WTC11 (cell line): ENCODE measurements around the gene KIF6. TPM values are rescaled to one million over a fixed set of nuclear protein-coding genes. Genes with fewer than 3 reads are reported as not detected.

Source experiments
- ATAC-seq: fragments of 200-7000 bp; cut with Tn5 transposase; 2 replicates; pipeline ENCODE4 v1.10.0; 2021; ENCODE audit warnings: mild to moderate bottlenecking, moderate library complexity
- CTCF ChIA-PET: fragments of 300-600 bp; sonication (Branson Sonifier 250); formaldehyde crosslinking; loops from one replicate; lab custom pipeline; 2021; ENCODE audit warnings: antibody characterized with exemption; lab: Charles Lee
- POLR2A ChIA-PET: fragments of 350-600 bp; sonication (Branson Sonifier 250); formaldehyde crosslinking; loops from one replicate; lab custom pipeline; 2021; ENCODE audit warnings: antibody characterized with exemption; lab: Charles Lee
- DNase-seq: peaks from one replicate; pipeline ENCODE4 v3.0.0; 2021; ENCODE audit warnings: low spot score
- H3K27ac Mint-ChIP-seq: 2 replicates; pipeline ENCODE4 v1.8.0; 2021; ENCODE audit warnings: mixed read lengths
- H3K27me3 Mint-ChIP-seq: 2 replicates; pipeline ENCODE4 v1.8.0; 2021; ENCODE audit warnings: low read depth, mild to moderate bottlenecking, moderate library complexity, mixed read lengths
- H3K36me3 Mint-ChIP-seq: 2 replicates; pipeline ENCODE4 v1.8.0; 2021; ENCODE audit warnings: mixed read lengths
- H3K4me1 Mint-ChIP-seq: 2 replicates; pipeline ENCODE4 v1.8.0; 2022; ENCODE audit warnings: mixed read lengths
- H3K4me3 Mint-ChIP-seq: 2 replicates; pipeline ENCODE4 v1.8.0; 2021; ENCODE audit warnings: mild to moderate bottlenecking, moderate library complexity, mixed read lengths
- H3K9me3 Mint-ChIP-seq: 2 replicates; pipeline ENCODE4 v1.8.0; 2021; ENCODE audit warnings: mixed read lengths
- ESRRA ChIP-seq: sonication (generic); formaldehyde crosslinking; IDR thresholded peaks from 2 replicates; pipeline ENCODE4 v1.8.1; 2022; ENCODE audit warnings: mild to moderate bottlenecking, missing genetic modification reagents, borderline replicate concordance
- FOXJ3 ChIP-seq: sonication (generic); formaldehyde crosslinking; IDR thresholded peaks from 2 replicates; pipeline ENCODE4 v1.9.0; 2021; ENCODE audit warnings: missing genetic modification reagents, mild to moderate bottlenecking, borderline replicate concordance
- GABPB1 ChIP-seq: sonication (generic); formaldehyde crosslinking; IDR thresholded peaks from 2 replicates; pipeline ENCODE4 v1.8.1; 2023; ENCODE audit warnings: mild to moderate bottlenecking, missing genetic modification reagents
- GRHL2 ChIP-seq: fragments of 250-450 bp; sonication (Bioruptor Pico); IDR thresholded peaks from 2 replicates; pipeline ENCODE4 v1.8.0; 2022; ENCODE audit warnings: mild to moderate bottlenecking, moderate library complexity; ENCODE audit not compliant: insufficient replicate concordance, severe bottlenecking
- JUN ChIP-seq: sonication (generic); formaldehyde crosslinking; IDR thresholded peaks from 2 replicates; pipeline ENCODE4 v1.8.0; 2023; ENCODE audit warnings: mild to moderate bottlenecking, missing genetic modification reagents
- OVOL2 ChIP-seq: fragments of 250-450 bp; sonication (Bioruptor Pico); IDR thresholded peaks from 2 replicates; pipeline ENCODE4 v1.9.0; 2021; ENCODE audit warnings: mild to moderate bottlenecking, borderline replicate concordance
- SOX15 ChIP-seq: fragments of 250-450 bp; sonication (Bioruptor Pico); IDR thresholded peaks from 2 replicates; pipeline ENCODE4 v1.9.0; 2021; ENCODE audit warnings: mild to moderate bottlenecking
- TCF7 ChIP-seq: sonication (generic); formaldehyde crosslinking; IDR thresholded peaks from 2 replicates; pipeline ENCODE4 v1.8.0; 2022; ENCODE audit warnings: mild to moderate bottlenecking, low read depth, missing genetic modification reagents, moderate library complexity
- ZBTB21 ChIP-seq: sonication (generic); formaldehyde crosslinking; IDR thresholded peaks from 2 replicates; pipeline ENCODE4 v1.8.1; 2023; ENCODE audit warnings: mild to moderate bottlenecking, missing genetic modification reagents, borderline replicate concordance
- ZNF263 ChIP-seq: sonication (generic); formaldehyde crosslinking; IDR thresholded peaks from 2 replicates; pipeline ENCODE4 v1.8.1; 2022; ENCODE audit warnings: low read depth, mild to moderate bottlenecking, moderate library complexity, missing genetic modification reagents
- ZNF396 ChIP-seq: fragments of 250-450 bp; sonication (Bioruptor Pico); IDR thresholded peaks from 2 replicates; pipeline ENCODE4 v1.8.0; 2021; ENCODE audit warnings: mild to moderate bottlenecking, moderate library complexity, borderline replicate concordance
- total RNA-seq: library from RNA; stranded (reverse); gene quantifications from 3 replicates; pipeline ENCODE4 v1.2.3, GENCODE V29; 2021
- TF ChIP-seq, protein P1 (sequence below): fragments of 250-450 bp; sonication (Bioruptor Pico); IDR thresholded peaks from 2 replicates; pipeline ENCODE4 v1.9.0; 2021; ENCODE audit warnings: mild to moderate bottlenecking
- TF ChIP-seq, protein P2 (sequence below): fragments of 250-450 bp; sonication (Bioruptor Pico); IDR thresholded peaks from 2 replicates; pipeline ENCODE4 v1.9.0; 2021; ENCODE audit warnings: mild to moderate bottlenecking
- TF ChIP-seq, protein P3 (sequence below): sonication (generic); formaldehyde crosslinking; conservative IDR thresholded peaks from 2 replicates; pipeline ENCODE4 v1.8.1; 2023; ENCODE audit warnings: mild to moderate bottlenecking, low read depth, missing genetic modification reagents, moderate library complexity
- TF ChIP-seq, protein P4 (sequence below): fragments of 250-450 bp; sonication (Bioruptor Pico); IDR thresholded peaks from 2 replicates; pipeline ENCODE4 v1.9.0; 2021; ENCODE audit warnings: mild to moderate bottlenecking, borderline replicate concordance
- TF ChIP-seq, protein P5 (sequence below): sonication (generic); formaldehyde crosslinking; IDR thresholded peaks from 2 replicates; pipeline ENCODE4 v1.8.1; 2022; ENCODE audit warnings: mild to moderate bottlenecking, moderate library complexity, missing genetic modification reagents
- TF ChIP-seq, protein P6 (sequence below): fragments of 250-450 bp; sonication (Bioruptor Pico); IDR thresholded peaks from 2 replicates; pipeline ENCODE4 v2.1.2; 2022; ENCODE audit warnings: mild to moderate bottlenecking, moderate library complexity

Gene KIF6
- total RNA-seq, 1 experiment from 2014 or later: 0.57 TPM

DNA sequence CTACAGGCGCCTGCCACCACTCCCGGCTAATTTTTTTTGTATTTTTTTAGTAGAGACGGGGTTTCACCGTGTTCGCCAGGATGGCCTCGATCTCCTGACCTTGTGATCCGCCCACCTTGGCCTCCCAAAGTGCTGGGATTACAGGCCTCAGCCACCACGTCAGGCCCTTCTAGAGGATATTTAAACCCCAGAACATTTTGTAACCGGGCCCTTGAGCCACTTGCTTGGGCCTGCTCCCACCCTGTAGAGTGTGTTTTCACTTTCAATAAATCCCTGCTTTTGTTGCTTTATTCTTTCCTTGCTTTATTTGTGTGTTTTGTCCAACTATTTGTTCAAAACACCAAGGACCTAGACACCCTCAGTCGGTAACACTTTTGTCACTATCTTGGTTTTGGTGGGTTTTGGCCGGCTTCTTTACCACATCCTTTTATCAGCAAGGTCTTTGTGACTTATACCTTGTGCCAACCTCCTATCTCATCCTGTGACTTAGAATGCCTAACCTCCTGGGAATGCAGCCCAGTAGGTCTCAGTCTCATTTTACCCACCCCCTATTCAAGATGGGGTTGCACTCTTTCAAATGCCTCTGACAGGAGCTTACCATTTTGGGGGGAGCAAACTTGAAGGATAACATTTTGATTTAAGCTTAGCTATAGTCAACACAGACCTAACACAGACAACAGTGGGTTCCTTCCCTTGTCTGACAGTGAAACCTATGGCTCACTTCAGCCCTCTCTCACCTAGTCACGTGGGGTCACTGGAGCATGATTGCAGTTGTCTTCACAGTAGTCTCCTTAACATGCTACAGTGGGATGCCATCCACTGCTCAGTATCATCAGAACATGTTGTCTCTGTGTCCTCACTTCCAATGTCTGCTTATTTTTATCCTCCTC, 27.9 kb upstream of the KIF6 start (continued):
- TF ChIP-seq, protein P1, sequence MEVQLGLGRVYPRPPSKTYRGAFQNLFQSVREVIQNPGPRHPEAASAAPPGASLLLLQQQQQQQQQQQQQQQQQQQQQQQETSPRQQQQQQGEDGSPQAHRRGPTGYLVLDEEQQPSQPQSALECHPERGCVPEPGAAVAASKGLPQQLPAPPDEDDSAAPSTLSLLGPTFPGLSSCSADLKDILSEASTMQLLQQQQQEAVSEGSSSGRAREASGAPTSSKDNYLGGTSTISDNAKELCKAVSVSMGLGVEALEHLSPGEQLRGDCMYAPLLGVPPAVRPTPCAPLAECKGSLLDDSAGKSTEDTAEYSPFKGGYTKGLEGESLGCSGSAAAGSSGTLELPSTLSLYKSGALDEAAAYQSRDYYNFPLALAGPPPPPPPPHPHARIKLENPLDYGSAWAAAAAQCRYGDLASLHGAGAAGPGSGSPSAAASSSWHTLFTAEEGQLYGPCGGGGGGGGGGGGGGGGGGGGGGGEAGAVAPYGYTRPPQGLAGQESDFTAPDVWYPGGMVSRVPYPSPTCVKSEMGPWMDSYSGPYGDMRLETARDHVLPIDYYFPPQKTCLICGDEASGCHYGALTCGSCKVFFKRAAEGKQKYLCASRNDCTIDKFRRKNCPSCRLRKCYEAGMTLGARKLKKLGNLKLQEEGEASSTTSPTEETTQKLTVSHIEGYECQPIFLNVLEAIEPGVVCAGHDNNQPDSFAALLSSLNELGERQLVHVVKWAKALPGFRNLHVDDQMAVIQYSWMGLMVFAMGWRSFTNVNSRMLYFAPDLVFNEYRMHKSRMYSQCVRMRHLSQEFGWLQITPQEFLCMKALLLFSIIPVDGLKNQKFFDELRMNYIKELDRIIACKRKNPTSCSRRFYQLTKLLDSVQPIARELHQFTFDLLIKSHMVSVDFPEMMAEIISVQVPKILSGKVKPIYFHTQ (CRISPR knock-in tag): no peak
- TF ChIP-seq OVOL2 (no peak), GABPB1 (CRISPR knock-in tag) (no peak), TCF7 (CRISPR knock-in tag) (no peak)

DNA sequence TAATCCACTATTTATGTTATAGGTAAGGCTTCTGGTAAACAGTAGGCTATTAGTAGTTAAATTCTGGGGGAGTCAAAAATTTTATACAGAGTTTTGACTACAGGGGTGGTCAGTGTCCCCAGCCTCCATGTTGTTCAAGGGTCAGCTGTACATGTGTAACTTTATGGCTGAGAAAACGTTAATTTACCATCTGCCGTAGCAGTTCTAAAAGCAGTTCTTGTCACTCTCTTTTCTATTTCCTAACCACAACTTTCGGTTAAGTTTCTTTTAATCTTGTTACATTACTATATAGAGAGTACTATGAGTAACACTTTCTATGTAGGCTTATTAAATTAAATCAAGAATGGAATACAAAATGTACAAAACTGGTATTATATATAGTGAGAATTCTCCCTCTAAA, 21.6 kb upstream of the KIF6 start:
- ChIA-PET POLR2A (no interaction called here), CTCF (no interaction called here)
- Mint-ChIP-seq H3K4me1 (no peaks in the 10 kb centered on the region), H3K27ac (no peak overlapping the region), H3K36me3 (no peaks in the 10 kb centered on the region), H3K9me3 (peaks cover 7% of the 10 kb centered on the region), H3K27me3 (no peaks in the 10 kb centered on the region), H3K4me3 (no peak overlapping the region)
- TF ChIP-seq SOX15 (no peak), ESRRA (no peak), ZNF396 (CRISPR knock-in tag) (no peak), JUN (CRISPR knock-in tag) (no peak)
- TF ChIP-seq, protein P2, sequence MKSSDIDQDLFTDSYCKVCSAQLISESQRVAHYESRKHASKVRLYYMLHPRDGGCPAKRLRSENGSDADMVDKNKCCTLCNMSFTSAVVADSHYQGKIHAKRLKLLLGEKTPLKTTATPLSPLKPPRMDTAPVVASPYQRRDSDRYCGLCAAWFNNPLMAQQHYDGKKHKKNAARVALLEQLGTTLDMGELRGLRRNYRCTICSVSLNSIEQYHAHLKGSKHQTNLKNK (CRISPR knock-in tag): no peak
- TF ChIP-seq, protein P3, sequence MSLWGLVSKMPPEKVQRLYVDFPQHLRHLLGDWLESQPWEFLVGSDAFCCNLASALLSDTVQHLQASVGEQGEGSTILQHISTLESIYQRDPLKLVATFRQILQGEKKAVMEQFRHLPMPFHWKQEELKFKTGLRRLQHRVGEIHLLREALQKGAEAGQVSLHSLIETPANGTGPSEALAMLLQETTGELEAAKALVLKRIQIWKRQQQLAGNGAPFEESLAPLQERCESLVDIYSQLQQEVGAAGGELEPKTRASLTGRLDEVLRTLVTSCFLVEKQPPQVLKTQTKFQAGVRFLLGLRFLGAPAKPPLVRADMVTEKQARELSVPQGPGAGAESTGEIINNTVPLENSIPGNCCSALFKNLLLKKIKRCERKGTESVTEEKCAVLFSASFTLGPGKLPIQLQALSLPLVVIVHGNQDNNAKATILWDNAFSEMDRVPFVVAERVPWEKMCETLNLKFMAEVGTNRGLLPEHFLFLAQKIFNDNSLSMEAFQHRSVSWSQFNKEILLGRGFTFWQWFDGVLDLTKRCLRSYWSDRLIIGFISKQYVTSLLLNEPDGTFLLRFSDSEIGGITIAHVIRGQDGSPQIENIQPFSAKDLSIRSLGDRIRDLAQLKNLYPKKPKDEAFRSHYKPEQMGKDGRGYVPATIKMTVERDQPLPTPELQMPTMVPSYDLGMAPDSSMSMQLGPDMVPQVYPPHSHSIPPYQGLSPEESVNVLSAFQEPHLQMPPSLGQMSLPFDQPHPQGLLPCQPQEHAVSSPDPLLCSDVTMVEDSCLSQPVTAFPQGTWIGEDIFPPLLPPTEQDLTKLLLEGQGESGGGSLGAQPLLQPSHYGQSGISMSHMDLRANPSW (CRISPR knock-in tag): no peak
- no peak for ATAC-seq
- DNase-seq: no peak

DNA sequence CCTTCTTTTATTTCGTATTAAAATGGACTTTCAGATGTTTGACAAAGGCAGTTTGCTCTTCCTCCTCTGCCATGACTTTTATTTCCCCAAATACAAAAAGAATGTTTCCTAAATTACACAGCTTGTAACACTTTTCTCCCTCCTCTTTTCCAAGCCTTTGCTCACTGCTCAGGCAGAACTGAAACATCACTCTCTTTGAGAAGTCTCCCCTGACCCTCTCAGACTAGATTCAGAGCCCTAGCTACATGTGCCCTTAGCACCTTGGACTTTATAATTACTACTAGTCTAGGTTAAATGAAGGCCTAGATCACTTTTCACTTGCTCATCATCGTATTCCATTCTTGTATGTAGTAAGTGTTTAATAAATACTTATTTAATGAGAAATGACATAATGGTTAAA, 8.5 kb upstream of the KIF6 start:
- Mint-ChIP-seq H3K36me3 (peaks cover 30% of the 10 kb centered on the region), H3K4me1 (peaks cover 38% of the 10 kb centered on the region), H3K9me3 (peaks cover 37% of the 10 kb centered on the region), H3K27me3 (peaks cover 4% of the 10 kb centered on the region), H3K27ac (peak overlapping the region; percentile 88), H3K4me3 (peak overlapping the region; percentile 26; the same call in 1 of the 2 replicates)
- DNase-seq: no peak
- ChIA-PET CTCF (interaction anchor here (1.4 to 3.1 kb wide), 2 partner anchors 91 to 364 kb away, joined by 5 to 12 read pairs; no protein-coding TSS in a partner anchor), POLR2A (no interaction called here)
- peak; percentile 59 for ATAC-seq
- TF ChIP-seq ZNF263 (CRISPR knock-in tag) (no peak), GRHL2 (CRISPR knock-in tag) (no peak), ZBTB21 (CRISPR knock-in tag) (no peak), FOXJ3 (no peak), JUN (CRISPR knock-in tag) (no peak)
- TF ChIP-seq, protein P4, sequence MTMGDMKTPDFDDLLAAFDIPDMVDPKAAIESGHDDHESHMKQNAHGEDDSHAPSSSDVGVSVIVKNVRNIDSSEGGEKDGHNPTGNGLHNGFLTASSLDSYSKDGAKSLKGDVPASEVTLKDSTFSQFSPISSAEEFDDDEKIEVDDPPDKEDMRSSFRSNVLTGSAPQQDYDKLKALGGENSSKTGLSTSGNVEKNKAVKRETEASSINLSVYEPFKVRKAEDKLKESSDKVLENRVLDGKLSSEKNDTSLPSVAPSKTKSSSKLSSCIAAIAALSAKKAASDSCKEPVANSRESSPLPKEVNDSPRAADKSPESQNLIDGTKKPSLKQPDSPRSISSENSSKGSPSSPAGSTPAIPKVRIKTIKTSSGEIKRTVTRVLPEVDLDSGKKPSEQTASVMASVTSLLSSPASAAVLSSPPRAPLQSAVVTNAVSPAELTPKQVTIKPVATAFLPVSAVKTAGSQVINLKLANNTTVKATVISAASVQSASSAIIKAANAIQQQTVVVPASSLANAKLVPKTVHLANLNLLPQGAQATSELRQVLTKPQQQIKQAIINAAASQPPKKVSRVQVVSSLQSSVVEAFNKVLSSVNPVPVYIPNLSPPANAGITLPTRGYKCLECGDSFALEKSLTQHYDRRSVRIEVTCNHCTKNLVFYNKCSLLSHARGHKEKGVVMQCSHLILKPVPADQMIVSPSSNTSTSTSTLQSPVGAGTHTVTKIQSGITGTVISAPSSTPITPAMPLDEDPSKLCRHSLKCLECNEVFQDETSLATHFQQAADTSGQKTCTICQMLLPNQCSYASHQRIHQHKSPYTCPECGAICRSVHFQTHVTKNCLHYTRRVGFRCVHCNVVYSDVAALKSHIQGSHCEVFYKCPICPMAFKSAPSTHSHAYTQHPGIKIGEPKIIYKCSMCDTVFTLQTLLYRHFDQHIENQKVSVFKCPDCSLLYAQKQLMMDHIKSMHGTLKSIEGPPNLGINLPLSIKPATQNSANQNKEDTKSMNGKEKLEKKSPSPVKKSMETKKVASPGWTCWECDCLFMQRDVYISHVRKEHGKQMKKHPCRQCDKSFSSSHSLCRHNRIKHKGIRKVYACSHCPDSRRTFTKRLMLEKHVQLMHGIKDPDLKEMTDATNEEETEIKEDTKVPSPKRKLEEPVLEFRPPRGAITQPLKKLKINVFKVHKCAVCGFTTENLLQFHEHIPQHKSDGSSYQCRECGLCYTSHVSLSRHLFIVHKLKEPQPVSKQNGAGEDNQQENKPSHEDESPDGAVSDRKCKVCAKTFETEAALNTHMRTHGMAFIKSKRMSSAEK (CRISPR knock-in tag): no peak
- TF ChIP-seq, protein P5, sequence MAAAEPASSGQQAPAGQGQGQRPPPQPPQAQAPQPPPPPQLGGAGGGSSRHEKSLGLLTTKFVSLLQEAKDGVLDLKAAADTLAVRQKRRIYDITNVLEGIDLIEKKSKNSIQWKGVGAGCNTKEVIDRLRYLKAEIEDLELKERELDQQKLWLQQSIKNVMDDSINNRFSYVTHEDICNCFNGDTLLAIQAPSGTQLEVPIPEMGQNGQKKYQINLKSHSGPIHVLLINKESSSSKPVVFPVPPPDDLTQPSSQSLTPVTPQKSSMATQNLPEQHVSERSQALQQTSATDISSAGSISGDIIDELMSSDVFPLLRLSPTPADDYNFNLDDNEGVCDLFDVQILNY (CRISPR knock-in tag): no peak
- TF ChIP-seq, protein P6, sequence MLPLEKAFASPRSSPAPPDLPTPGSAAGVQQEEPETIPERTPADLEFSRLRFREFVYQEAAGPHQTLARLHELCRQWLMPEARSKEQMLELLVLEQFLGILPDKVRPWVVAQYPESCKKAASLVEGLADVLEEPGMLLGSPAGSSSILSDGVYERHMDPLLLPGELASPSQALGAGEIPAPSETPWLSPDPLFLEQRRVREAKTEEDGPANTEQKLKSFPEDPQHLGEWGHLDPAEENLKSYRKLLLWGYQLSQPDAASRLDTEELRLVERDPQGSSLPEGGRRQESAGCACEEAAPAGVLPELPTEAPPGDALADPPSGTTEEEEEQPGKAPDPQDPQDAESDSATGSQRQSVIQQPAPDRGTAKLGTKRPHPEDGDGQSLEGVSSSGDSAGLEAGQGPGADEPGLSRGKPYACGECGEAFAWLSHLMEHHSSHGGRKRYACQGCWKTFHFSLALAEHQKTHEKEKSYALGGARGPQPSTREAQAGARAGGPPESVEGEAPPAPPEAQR (CRISPR knock-in tag): no peak
